ENCODE data around the gene CHN1.

Gene CHN1

DNA sequence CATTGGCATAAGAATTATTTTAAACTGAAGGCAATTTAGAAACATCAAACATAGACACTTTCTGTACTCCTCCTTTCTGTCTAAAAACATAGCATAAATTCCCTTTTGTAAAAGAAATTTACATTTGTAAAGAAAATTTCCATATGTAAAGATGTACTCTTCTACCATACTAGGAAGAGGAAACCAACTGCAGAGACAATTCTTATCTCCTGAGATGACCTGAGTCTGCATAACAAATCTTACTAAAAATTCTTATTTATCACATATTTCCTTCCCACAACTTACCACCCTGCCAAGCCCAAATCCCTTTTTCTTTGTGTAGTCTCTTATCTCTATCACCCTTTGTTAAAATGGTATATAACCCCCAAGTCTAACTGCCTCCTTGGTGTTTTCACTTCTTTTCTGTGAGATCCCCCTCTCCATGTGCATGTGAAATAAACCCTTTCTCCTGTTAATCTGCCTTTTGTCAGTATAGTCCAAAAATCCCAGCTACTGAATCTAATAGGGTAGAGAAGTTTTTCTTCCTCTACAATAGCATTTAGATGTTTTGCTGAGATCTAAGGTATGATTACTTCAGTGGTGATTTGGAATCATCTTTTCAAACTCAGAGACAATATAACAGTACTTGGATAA lies 81.0 kb downstream of the CHN1 start:
- no peak for DNase-seq

DNA sequence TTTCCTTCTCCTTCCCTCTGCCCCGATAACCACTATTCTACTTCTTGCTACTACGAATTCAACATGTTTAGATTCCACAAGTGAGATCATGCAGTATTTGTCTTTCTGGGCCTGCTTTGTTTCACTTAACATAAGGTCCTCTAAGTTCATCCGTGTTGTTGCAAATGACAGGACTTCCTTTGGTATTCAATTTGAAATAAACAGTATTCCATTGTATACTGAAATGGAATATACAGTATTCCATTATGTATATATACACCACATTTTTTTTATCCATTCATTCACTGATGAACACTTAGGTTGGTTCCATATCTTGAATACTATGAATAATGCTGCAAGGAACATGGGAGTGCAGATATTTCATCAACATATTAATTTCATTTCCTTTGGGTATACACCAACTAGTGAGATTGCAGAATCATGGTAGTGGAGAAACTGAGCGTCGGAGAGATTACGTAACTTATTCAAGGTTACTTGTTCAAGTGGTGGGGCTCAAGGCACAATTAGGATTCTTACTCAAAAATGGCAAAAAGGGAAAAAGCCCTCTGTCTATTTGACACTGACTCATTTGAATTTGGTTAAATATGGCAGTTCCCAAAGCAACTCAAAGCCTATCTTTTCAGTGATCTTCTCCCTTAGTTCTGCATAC lies 85.1 kb downstream of the CHN1 start:
- DNase-seq: no peak

DNA sequence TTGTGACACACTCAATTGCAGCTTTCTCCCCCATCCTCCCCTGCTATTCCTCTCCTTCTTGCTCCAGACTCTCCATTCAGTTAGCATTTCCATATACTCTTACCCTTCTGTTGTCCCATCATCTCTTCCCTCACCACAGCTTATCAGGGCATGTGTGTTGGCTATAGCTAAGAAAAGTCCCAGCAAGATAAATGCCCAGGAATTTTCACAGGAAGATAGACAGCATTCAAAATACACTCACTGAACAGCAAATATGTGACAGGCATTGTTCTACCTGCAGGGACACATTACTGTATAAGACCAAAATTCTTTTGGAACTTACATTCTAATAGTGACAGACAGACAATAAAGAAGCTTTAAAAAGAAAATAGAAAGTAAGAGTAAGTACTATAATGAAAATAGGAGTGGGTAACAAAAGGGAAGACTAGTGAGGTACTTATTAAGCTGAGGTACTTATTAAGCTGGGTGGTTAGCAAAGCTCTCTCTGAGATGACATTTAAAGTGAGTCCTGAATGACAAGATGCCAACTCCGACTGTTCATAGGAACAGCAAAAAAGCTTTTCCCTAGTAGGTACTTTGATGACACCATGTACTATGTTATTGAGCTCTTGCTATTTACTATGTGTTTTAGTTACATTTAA lies 86.2 kb downstream of the CHN1 start:
- DNase-seq: no peak

DNA sequence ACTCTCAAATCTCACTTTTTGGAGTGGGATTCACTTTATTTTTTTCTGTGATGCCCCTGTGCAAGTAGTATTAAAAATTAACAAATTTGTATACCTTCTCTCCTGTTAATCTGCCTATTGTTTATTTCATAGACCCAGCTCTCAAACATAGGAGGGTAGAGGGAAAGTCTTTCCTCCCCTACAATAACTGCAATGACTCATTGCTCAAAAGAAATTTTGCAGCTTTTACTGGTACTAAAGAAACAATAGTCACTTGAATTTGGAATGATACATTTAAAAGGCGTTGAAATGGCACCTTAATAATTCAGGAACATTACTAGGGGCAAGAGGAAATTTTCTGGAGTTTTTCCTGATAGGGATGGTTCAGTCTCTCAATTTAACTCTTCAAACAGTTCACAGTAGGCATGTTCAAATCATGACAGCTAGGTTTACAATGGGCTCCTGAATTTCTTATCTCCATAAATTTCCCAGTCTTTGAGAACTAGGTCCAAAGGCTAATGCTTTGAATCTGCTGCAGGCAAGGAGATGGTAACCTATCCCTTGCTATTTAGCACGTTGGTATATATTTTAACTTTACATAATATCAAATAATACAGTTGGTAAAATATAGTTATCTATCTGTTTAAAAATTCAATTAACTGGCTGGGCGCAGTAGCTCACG lies 88.8 kb downstream of the CHN1 start:
- DNase-seq: no peak

DNA sequence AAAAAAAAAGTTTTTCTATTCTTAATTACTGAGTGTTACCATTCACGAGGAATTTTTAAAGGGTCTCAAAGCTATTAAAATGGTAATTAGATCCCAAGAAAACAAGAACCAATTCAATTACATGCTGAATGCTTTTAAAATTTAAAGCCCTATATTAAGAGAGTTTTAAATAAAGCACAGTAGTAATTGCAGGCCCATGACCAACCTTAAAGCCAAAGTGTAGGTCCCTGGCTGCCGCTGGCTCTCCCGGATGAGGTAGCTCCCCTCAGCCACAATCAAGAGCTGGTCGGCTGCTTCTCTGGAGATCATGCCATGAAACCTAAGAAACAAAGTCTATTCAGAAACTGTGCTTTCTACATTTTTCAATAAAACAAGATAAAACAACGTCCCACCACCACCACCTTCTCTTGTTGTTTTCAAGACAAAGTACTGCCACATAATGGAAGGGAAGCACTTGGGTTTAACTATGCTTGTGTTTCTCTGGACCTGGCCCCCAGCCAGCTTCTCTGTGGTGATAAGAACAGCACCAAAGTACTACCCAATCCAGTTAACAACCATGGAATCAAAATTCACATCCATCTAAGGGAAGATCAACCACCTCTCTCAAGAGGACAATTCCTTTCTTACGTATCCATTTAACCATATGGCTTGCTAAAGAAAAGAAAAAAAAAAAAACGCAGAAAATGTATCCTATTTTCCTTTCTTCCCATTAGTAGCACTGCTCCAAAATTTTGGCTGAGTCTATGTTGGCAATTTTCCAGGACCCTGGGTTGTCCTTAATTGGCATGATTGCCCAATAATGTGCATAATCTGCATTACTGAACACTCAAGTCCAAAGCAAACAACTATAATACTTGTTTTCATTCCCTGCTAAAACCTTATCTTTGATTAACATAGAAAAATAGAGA lies 90.1 kb downstream of the CHN1 start:
- DNase-seq: no peak

DNA sequence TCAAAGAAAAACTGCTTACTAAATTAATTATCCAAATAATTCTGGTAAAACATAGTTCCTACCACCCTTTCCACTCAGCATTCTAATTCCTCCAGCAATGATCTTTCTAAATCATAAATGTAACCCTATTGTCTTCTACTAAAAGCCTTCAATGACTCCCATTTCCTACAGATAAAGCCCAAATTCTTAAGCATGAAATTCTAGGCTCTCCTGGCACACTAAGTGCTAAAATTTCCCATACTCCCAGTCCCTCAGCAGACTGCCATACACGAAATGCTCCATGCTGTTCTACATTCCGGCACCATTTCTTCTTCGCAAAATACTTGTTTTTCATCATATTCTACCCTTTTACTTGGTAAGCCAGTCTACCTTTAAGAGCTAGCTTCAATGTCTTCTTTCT lies 96.9 kb downstream of the CHN1 start:
- DNase-seq: no peak

DNA sequence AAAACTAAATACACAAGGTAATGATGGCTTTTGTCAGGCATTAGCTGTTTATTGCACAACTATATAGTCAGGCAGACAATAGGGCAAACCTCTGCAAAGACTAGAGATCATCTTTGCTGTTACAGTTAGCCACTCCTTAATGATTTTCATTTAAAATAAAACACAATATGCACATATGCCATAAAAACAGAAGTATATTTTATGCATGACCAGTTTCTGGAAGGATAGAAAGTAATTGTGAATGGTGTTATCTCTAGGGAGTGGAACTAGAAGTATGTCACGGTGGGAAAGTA lies 102.0 kb downstream of the CHN1 start:
- DNase-seq: no peak

DNA sequence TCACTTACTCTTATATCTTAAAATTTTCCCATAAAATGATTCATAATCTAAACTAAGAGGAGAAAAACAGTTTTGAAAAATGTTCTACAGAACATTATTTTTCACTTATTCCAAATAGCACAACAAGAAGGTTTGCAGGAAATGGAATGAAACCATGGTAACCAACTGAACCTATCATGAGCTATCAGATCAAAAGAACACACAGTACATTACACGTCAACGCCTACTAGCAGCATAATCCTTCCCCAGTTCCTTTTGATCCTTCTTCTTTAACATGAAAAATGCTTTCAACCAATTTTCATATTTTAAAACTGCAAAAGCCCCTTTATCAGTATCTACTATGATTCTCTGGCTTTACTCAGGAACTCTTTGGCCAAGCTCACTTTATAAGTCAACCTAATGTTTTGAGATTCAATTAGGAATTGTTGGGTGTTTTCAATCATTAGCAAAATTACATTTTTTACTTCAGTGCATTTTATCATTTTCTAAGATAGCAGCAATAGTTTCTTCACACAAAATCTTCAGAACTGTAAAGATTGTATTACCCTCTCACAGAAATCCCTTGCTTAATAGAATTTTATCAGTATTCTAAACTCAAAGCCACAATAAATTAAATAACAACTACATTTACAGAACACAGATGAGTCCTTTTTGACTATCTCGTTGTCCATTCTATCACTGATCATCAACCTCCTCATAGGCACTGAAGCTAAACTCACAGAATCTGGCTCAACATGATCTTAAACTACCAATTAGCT lies 102.5 kb downstream of the CHN1 start:
- no peak for DNase-seq

DNA sequence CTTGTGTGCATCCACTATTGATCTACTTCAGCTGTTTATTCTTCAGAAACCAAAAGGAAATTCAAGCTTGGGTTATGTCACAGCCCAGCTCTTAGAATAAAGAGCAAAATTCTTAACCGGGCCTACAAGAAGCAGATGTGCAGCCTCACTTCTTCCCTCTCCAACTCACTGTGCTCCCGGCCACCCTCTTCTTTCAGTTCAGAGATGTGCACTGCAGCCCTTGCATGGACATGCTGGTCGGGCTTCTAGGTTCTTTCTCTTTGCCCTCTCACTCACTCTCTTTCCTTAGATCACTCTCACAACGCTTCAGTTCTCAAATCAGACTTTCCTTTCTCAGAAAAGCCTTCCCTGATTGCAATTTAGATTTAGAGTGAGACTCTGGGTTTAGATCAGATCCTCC lies 104.1 kb downstream of the CHN1 start:
- DNase-seq: peak; percentile 38

DNA sequence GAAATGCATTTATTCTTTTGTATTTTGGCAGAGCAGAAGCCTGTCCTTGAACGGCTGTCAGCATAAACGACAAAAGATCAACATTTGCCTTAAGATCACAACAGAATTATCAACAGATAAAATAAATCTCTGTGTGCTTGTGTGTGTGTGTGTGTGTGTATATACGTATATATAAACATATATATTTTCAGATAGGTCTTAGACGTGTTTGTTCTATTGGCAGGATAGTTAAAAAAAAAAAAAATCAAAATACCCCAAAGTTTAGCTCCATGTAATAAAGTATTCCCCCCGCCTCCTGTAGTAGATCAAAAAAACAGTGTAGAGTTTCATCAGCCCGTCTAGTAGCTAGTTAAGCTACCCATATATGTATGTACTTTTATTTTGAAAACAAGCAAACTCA lies 107.9 kb downstream of the CHN1 start:
- DNase-seq: no peak

DNA sequence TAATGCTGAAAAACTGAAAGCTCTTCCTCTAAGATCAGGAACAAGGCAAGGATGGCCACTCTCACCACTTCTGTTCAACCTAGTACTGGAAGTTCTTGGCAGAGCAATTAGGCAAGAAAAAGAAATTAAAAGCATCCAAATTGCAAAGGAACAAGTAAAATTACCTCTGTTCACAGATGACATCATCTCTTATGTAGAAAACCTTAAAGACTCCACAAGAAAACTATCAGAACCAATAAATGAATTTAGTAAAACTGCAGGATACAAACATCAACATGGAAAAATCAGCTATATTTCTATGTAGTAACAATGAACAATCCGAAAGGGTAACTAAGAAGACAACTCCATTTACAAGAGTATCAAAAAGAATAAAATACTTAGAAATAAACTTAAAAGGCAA lies 112.2 kb downstream of the CHN1 start:
- no peak for DNase-seq

DNA sequence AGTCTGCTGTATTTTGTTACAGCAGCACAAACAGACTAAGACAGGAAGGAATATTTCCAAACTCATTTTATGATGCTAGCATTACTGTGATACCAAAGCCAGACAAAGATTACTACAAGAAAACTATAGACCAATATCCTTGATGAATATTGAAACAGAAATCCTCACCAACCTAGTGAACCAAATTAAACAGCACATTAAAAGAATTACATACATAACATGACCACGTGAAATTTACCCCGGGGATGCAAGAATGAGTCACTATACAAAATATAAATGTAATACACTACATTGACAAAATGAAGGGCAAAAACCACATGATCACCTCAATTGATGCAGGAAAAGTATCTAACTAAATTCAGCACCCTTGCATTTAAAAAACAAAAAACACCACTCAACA lies 112.6 kb downstream of the CHN1 start:
- DNase-seq: no peak

DNA sequence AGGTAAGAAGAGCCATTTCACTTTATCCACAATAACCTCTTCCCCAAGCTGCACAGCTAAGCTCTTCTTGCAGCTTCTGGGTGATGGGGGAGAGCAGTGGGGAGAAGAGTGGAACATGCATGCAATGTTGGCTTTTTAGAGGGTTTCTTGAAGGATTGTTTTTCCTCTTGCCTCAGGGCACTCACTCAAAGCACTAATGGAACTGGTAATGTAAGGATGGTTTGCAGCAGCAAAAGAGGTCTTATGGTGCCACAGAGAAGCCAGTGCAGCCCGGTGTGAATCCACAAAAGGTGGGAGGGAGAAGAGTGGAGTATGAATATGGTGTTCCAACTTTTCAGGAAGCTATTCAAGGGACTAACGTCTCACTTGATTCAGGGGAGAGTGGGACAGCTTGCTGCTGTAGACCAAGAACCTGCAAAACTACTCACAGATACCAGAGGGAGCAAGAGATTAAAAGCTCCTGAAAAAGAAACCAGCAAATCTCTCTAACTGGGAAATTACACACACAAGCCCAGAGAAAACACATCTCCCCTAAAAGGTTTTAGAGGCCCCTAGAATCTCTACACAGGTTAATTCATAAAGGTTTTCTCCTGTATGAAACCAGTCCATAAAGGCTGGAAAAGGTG lies 116.4 kb downstream of the CHN1 start:
- no peak for DNase-seq

DNA sequence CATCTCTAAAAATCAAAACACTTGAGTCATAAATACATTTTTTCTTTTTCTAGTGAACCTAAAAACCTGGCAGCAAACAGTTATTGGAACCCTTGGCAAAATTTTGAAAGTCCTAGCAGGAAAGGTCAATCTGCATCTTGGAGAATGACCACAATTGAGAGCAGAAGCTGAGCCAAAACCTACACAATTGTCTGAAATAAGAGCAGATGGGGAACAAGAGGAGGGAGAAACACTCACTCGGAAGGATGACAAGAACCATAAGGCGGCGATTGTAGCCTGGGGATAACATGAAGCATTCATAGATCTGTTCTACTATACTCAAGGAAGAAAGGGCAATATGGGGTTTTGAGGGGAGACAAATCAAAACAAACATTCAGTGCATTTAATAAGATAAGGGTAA lies 117.0 kb downstream of the CHN1 start:
- DNase-seq: peak; percentile 9

DNA sequence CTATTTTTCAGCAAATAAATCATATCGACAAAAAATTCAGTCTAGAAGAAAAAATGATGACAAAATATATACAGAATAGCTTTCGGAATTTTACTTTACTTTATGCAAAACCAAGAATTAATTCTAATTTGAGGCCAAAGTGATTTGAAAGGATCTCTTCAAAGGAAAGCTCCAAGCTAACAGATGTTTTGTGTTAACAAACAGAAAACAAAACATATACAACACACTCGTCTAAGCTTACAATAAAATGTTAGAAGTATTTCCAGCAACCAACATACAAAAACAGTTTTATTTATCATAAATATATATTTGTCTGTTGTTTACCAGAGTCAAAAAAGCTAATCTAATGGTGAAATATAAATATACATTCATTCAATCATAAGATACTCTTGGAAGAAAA lies 122.8 kb downstream of the CHN1 start:
- no peak for DNase-seq

DNA sequence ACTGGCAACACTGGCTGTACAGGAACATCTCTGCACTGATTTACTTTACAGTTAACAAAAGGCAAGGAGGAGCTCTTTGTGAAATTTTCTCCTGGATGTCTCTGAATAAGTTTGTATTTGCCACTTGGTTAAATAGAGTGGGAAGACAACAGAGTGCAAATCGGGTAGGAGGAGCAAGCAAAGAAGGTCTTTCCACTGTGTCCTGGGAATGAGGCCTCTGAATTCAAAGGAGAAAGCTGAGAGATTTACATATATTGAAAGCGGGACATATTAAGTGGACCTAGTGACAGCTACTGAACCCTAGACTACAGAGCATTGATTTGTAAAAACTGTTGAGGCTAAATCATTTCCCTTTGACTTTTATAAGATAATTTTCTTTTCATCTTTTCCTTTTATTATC lies 123.5 kb downstream of the CHN1 start:
- no peak for DNase-seq

DNA sequence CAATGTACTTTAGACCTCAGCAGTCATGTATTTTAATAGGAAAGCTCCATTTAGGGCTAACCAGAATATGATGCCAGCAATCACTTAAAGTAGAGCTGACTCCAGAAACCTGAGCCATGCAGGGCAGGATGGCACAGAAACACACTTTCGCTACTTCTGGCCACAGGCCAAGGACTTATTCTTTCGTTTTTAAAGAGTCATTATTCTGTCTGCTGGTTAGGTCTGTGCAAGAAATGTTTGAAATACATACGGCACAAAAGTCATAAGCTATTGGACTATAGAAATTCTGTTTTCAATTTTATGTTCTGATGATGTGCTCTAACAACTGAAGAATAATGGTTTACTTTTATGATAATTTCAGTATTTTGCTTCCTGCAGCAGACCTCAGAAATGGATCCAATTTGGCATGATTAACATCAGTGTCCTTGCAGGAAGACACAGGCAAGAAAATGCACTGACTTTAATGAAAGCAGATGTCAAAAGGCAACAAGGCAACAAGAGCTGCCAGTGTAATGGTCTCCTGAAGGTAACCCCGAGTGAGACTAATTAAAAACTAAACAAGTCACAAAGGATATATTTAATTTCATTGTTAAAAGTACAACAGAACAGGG lies 126.5 kb downstream of the CHN1 start:
- peak; percentile 45 for DNase-seq

DNA sequence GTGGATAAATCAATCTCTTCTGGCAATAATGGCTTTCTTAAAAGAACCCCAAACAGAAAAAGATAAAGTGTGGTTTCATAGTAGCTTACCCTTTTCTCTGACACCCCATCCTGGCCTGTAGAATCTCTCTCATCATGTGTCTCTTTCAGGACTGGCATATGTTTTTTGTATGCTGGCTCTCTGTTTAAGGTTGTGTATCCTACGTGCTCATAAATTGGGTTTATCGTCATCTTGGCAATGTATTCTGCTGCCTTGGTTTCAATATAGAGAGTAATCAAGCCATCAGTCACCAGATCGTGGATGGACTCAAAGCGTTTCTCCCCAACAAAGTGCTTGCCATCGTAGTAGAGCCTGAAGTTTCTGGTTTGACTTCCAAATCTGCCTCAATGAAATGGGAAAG lies 127.4 kb downstream of the CHN1 start:
- no peak for DNase-seq

DNA sequence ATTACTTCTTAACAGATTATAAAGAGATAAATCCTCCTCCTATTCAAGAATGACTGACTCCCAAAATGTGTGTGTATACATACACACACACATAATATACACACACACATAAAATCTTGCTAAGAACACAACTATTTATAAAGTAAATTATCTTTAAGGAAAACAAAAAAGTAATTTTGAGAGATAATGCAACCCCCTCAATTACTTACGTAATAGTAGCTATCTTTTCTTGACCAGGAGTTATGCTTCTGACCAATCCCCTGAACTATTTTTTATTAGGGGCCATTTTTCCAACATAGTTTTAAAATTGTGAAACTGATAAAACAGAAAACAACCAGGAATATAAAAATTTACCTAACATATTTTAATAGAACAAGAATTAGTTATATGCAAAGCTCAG lies 127.9 kb downstream of the CHN1 start:
- DNase-seq: no peak

DNA sequence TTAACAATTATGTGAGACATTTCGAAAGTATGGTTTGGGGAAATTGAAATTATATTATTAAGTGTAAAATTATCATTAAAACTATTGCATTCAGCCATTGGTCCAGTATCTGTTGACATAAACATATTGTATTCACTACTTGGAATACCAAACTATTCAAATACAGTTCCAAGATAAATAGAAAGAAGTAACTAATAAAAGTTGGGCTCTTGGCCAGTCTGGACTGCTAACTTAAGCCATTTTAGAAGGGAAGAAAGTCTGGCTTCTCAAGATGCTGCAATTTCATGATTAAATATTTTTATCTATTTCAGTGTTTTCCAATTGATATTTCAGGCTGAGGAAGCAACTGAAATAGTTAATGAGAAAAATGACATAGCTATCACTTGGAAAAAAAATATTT lies 131.1 kb downstream of the CHN1 start:
- DNase-seq: peak; percentile 16

DNA sequence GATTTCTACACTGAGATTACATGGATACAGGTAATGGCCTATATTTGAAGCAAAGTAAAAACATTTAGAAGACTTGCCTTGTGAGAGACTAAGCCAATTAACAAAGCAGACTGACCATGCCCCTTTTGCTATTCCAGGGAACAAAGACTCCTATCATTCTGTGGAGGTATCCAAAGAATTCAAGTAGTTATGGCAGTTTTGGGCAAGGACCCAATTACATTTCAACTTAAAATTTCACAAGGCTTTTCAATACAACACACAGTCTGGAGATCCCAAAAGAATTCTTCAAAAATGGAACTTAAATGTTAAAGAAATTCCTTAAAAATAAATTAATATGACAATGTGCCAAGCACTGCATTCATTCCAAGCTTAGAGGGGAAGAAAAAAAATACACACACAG lies 131.7 kb downstream of the CHN1 start:
- peak; percentile 79 for DNase-seq
